Large intestine (tissue), 3 donors: ENCODE results near the gene ACOX3. TPM values are rescaled to one million over a fixed set of nuclear protein-coding genes. Genes with fewer than 3 reads are reported as not detected.

ENCODE experiments used
- DNase-seq, 2 donors: peaks; one replicate each; pipeline versions ENCODE4 v3.0.0 to v3.0.0-alpha.2; 2013
- H3K27ac ChIP-seq: one replicate; pipeline ENCODE4 v1.5.1; 2013; ENCODE audit warnings: low read length
- H3K27me3 ChIP-seq: 2 replicates; pipeline ENCODE4 v1.6.1; 2013; ENCODE audit warnings: low read length; ENCODE audit not compliant: control insufficient read depth, insufficient read depth
- H3K36me3 ChIP-seq: 2 replicates; pipeline ENCODE4 v1.6.1; 2013; ENCODE audit warnings: low read length; ENCODE audit not compliant: control insufficient read depth, insufficient read depth
- H3K4me1 ChIP-seq: one replicate; pipeline ENCODE4 v1.6.1; 2013; ENCODE audit warnings: low read length; ENCODE audit not compliant: control insufficient read depth, insufficient read depth
- H3K4me3 ChIP-seq: one replicate; pipeline ENCODE4 v1.5.1; 2013; ENCODE audit warnings: low read length
- H3K9me3 ChIP-seq: one replicate; pipeline ENCODE4 v1.6.1; 2013; ENCODE audit warnings: mild to moderate bottlenecking, low read depth, low read length, moderate library complexity; ENCODE audit not compliant: control insufficient read depth
- WGBS: methylation state at CpG from one replicate; pipeline ENCODE4 v1.1.5; 2013; ENCODE audit warnings: low lambda C conversion rate; ENCODE audit not compliant: insufficient coverage; 5-methylcytosine and 5-hydroxymethylcytosine counted together
- polyA plus RNA-seq: library from polyadenylated mRNA; unstranded; fragments of 120-200 nt; gene quantifications from one replicate; pipeline ENCODE4 v1.2.1, GENCODE V29; 2013

The ACOX3 gene
- polyA plus RNA-seq, 1 donor: 19.7 TPM

DNA sequence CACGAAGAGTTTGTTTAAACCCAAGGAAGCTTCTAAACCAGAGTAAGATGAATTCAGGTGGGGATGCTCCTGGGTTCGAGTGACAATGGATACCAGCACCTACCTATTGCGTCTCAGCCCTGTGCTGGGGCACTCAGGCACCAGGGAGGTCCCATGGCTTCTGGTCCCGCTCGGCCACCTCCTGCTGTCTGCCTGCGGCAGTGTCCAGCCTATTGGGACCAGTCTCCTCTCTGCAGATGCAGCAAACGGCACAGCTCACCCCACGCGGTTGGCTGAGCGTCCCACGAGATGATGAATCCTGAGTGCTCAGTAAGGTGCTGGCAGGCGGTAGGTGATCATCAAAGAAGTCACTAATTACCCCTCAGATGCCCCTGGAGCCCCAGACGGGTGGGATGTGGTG is 75.2 kb downstream of the ACOX3 start:
- H3K4me1 ChIP-seq: no peaks in the 10 kb centered on the region
- no peaks in the 10 kb centered on the region for H3K27me3 ChIP-seq
- H3K9me3 ChIP-seq: no peaks in the 10 kb centered on the region
- no peak overlapping the region for H3K4me3 ChIP-seq
- H3K27ac ChIP-seq: no peak overlapping the region
- H3K36me3 ChIP-seq: peaks cover 16% of the 10 kb centered on the region
- no peak for DNase-seq
- no CpG with 5 or more reads among the region's 13 CpGs for WGBS

DNA sequence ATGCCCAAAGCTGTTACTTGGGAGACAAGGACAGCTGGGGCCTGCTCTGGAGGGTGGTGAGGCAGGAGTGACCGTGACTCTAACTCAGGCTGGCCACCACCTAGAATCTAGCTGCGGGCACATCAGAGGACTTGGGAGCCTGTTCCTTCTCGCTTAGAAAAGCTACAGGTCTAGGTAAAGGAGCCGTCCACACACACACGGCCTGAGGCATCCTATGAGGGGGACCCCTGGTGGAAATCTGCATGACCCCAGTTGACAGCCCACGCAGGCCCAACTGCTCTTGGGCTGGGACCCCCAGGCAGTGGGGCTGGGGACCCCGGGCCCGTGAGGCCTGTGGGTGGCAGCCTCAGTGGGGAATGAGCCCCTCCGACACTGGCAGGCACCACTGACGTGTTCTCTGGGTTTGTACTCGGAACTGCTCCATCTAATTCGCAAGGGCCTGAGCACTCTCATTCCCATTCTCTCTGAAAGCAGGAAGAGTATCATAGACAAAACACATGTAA is 75.6 kb downstream of the ACOX3 start:
- Histone ChIP-seq H3K36me3 (peaks cover 16% of the 10 kb centered on the region), H3K27me3 (no peaks in the 10 kb centered on the region), H3K4me3 (no peak overlapping the region), H3K9me3 (no peaks in the 10 kb centered on the region), H3K27ac (no peak overlapping the region), H3K4me1 (no peaks in the 10 kb centered on the region)
- DNase-seq: no peak
- WGBS: 100% methylated on average over 1 of the region's 12 CpGs

- no CpG with 5 or more reads among the region's 7 CpGs for WGBS
- no peak for DNase-seq
Measured at GRCh38 chr4:8364141-8364540, 76.4 kb downstream of the ACOX3 start.

GRCh38 chr4:8362483-8362882 is 78.0 kb downstream of the ACOX3 start:
- peaks cover 16% of the 10 kb centered on the region for H3K36me3 ChIP-seq
- H3K27ac ChIP-seq: no peak overlapping the region
- no peaks in the 10 kb centered on the region for H3K9me3 ChIP-seq
- no CpG with 5 or more reads among the region's 1 CpG for WGBS
- H3K4me3 ChIP-seq: no peak overlapping the region
- no peak for DNase-seq
- no peaks in the 10 kb centered on the region for H3K27me3 ChIP-seq
- no peaks in the 10 kb centered on the region for H3K4me1 ChIP-seq

More at GRCh38 chr4:8364141-8364540, 76.4 kb downstream of the ACOX3 start:
- Histone ChIP-seq H3K27ac (no peak overlapping the region), H3K4me1 (no peaks in the 10 kb centered on the region), H3K27me3 (no peaks in the 10 kb centered on the region), H3K36me3 (peaks cover 16% of the 10 kb centered on the region), H3K4me3 (no peak overlapping the region), H3K9me3 (no peaks in the 10 kb centered on the region)

DNA sequence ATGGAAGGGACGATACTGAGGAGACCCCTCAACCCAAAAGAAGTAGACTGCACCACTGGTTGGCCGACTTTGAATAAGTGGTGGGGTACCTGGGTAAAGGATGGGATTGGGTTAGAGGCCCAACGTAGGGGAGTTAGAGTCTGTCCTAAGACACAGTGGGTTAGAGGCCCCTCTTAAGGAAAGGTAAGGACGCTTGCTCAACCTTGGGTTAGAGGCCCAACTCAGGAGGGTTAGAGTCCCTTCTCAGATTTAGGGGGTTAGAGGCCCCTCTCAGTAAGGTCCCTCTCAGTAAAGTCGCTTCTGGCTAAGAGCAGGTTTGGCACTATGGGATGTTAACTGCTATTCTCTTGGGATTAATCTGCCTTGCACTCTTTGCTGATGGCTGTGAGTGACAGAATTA is 81.3 kb downstream of the ACOX3 start:
- no peak for DNase-seq
- WGBS: no CpG with 5 or more reads among the region's 5 CpGs
- peaks cover 4% of the 10 kb centered on the region for H3K27me3 ChIP-seq
- no peak overlapping the region for H3K4me3 ChIP-seq
- no peak overlapping the region for H3K27ac ChIP-seq
- peaks cover under 1% of the 10 kb centered on the region for H3K36me3 ChIP-seq
- no peaks in the 10 kb centered on the region for H3K4me1 ChIP-seq
- no peaks in the 10 kb centered on the region for H3K9me3 ChIP-seq

GRCh38 chr4:8356856-8357255 is 83.7 kb downstream of the ACOX3 start:
- no peaks in the 10 kb centered on the region for H3K36me3 ChIP-seq
- WGBS: 80% methylated on average over 2 of the region's 8 CpGs
- no peak overlapping the region for H3K4me3 ChIP-seq
- no peak overlapping the region for H3K27ac ChIP-seq
- H3K27me3 ChIP-seq: peaks cover 4% of the 10 kb centered on the region
- no peaks in the 10 kb centered on the region for H3K9me3 ChIP-seq
- peaks cover 6% of the 10 kb centered on the region for H3K4me1 ChIP-seq
- DNase-seq: no peak

GRCh38 chr4:8355864-8356565 is 84.5 kb downstream of the ACOX3 start:
- no peak overlapping the region for H3K27ac ChIP-seq
- no peak overlapping the region for H3K4me3 ChIP-seq
- H3K27me3 ChIP-seq: peaks cover 4% of the 10 kb centered on the region
- H3K36me3 ChIP-seq: no peaks in the 10 kb centered on the region
- peaks cover 6% of the 10 kb centered on the region for H3K4me1 ChIP-seq
- no peaks in the 10 kb centered on the region for H3K9me3 ChIP-seq
- 83% methylated on average over 1 of the region's 8 CpGs for WGBS
- DNase-seq: no peak

DNA sequence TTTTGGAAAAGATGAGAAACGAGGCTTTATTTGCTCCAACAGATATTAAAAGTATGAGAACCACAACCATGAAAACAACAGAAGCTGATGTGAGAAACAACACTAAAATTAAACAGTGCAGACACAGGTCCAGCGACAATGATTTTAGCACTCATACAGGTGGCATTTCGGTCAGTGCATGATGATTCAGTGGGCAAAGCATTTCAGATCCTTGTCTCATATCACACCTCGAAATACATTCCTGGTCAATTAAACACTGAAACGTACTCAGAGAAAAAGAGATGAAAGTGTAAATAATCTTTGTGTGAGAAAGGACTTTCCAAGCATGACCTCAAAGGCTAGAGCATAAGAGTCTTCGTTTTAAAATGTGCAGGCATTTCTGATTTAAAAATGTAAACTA is 85.2 kb downstream of the ACOX3 start:
- H3K4me1 ChIP-seq: peaks cover 6% of the 10 kb centered on the region
- no peaks in the 10 kb centered on the region for H3K9me3 ChIP-seq
- WGBS: 75% methylated on average over 1 of the region's 6 CpGs
- H3K4me3 ChIP-seq: no peak overlapping the region
- H3K27ac ChIP-seq: no peak overlapping the region
- DNase-seq: no peak
- peaks cover 4% of the 10 kb centered on the region for H3K27me3 ChIP-seq
- H3K36me3 ChIP-seq: no peaks in the 10 kb centered on the region

- Histone ChIP-seq H3K36me3 (no peaks in the 10 kb centered on the region), H3K4me3 (no peak overlapping the region), H3K27me3 (peaks cover 4% of the 10 kb centered on the region), H3K9me3 (no peaks in the 10 kb centered on the region), H3K27ac (no peak overlapping the region), H3K4me1 (peaks cover 6% of the 10 kb centered on the region)
- WGBS: no CpG with 5 or more reads among the region's 12 CpGs
- DNase-seq: no peak
Measured at GRCh38 chr4:8353912-8354453, 86.5 kb downstream of the ACOX3 start.

DNA sequence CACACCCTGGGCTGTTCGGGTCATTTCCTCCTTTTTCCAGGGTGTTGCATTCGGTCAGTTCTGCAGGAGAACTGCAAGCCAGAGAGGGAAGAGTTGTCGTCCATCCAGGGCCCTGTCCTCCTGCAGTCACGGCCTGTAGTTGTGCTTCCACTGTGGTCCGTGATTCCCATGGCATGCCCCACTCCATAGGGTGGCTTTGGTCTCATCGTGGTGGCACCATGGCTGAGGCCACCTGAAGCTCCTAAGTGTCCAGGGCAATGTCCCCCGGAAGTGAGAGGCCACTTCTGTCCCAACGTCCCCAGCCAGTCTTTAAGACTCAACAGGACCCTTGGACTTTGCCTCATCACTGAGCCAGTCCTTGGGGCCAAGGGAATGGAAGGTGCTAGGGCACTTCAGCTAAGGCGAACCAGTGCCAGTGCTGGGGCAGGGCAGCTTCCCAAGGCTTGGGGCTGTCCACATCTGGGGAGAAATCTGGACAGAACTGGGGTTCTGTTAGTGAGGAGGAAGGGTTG is 87.3 kb downstream of the ACOX3 start:
- Histone ChIP-seq H3K27me3 (peaks cover 4% of the 10 kb centered on the region), H3K27ac (no peak overlapping the region), H3K9me3 (no peaks in the 10 kb centered on the region), H3K4me1 (peaks cover 6% of the 10 kb centered on the region), H3K4me3 (no peak overlapping the region), H3K36me3 (no peaks in the 10 kb centered on the region)
- DNase-seq: no peak
- no CpG with 5 or more reads among the region's 9 CpGs for WGBS
